NK-92 (cell line): ENCODE measurements around the gene GABBR1.

Experiments used
- DNase-seq: peaks from one replicate; lab custom pipeline; 2025; ENCODE audit not compliant: unreplicated experiment; lab: John Stamatoyannopoulos, UW

Gene GABBR1

GRCh38 chr6:29624520-29624961, 8.4 kb downstream of the GABBR1 start:
- DNase-seq = no peak

GRCh38 chr6:29620630-29621029, 12.4 kb downstream of the GABBR1 start:
- DNase-seq = no peak

DNA sequence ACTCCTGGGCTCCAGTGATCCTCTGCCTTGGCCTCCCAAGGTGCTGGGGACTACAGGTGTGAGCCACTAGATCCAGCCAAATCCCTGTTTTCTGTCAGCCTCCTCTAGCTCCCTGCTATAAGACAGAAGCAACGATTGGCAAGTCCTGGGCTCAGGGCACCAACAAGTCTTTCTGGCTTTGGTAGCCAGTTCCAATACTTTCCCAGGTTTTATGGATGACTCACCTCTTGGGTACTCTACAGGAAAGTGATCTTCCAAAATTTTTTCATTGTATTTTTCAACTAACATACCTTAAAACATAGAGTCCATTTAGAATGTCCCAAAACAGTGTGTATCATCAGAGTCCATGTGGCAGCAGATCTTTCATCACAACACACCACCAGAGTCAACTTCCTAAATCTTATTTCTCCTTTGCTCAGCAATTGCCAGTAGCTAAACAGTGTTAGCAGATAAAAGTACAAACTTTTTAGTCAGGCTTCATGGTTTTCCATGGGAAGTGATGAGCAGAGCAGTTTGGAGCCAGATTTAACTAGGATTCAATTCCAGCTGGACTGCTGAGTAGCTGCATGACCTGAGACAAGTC, 13.3 kb downstream of the GABBR1 start:
- DNase-seq = no peak

- DNase-seq = no peak
These were observed 15.0 kb downstream of the GABBR1 start for GRCh38 chr6:29617782-29618554.

GRCh38 chr6:29611426-29611825, 21.6 kb downstream of the GABBR1 start:
- DNase-seq = no peak

DNA sequence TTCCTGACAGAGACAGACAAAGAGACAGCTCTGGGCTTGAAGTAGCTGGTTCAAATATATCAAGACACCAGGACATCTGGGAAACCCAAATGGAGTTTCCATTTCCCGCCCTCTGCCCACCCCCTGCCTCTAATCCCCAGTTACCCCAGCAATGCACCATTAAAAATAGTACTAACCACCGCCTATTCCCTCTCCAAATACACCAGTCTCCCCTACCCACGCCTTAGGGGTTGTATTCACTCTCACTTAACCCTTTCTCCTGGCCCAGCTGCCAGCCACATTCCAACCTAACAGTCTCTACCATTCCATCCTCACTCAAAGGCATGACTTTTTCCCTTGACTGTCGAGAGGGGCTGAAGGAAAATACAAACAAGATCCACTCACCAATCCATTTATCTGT, 22.4 kb downstream of the GABBR1 start:
- no peak for DNase-seq

- no peak for DNase-seq
These were observed 24.9 kb downstream of the GABBR1 start for GRCh38 chr6:29608131-29608530.

- DNase-seq = no peak
These were observed 29.1 kb downstream of the GABBR1 start for GRCh38 chr6:29603930-29604329.

DNA sequence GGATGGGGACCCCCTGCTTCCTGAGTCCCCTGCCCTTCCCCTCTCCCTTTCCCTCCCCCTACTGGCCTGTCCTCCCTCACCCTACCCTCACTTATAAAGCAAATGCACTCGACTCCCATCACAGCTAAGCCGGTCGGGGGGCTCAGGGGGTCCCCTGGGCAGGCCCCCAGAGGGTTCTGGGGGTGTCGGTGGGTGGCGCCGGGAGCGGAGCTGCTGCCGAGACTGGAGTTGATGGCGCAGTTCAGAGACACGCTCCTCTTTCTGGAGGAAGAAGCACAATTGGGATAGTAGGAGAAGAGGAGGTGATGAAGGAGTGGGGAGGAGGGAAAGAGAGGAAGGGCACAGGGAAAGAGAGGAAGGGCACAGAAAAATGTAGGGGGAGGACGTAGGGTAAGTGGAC, 29.5 kb downstream of the GABBR1 start:
- no peak for DNase-seq

- DNase-seq = no peak
These were observed 30.2 kb downstream of the GABBR1 start for GRCh38 chr6:29602564-29603361.

DNA sequence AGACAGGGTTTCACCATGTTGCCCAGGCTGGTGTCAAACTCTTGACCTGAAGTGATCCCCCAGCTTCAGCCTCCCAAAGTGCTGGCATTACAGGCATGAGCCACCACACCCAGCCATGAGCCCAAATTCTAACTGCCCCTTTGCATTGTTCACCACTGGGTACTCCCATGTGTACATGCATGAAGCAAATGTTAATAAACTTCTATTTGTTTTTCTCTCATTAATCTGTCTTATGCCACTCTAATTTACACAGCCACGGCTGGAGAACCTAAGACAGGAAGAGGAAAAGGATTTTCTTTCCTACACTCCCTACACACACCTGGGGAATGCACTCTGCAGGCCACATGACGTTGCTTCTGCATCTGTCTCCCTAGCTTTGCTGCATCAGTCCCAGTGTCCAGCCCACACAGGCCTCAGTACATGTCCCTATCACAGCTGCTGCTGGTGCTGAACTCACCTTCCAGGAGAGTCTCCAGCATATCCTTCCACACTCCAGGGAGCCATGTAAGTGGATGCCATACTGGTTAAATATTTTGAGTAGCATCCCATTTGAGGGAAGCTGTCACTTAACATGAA, 34.7 kb downstream of the GABBR1 start:
- DNase-seq = no peak

DNA sequence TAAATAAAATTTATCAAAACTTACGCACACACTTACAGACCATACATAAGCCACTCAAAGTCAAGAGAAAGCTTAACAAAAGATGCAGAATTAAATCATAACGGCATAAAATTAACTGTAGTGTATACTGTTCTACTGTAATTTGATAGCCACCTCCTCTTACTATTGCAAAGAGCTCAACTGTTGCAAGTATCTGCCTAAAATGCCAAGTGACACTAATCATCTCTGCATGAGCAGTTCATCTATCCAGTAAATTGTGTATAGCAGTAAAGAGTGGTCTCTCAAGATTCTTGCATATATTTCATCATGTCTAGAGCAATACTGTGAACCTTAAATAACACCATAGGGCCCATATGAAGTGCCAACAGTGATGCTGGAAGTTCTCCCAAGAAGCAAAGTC, 35.8 kb downstream of the GABBR1 start:
- no peak for DNase-seq

DNA sequence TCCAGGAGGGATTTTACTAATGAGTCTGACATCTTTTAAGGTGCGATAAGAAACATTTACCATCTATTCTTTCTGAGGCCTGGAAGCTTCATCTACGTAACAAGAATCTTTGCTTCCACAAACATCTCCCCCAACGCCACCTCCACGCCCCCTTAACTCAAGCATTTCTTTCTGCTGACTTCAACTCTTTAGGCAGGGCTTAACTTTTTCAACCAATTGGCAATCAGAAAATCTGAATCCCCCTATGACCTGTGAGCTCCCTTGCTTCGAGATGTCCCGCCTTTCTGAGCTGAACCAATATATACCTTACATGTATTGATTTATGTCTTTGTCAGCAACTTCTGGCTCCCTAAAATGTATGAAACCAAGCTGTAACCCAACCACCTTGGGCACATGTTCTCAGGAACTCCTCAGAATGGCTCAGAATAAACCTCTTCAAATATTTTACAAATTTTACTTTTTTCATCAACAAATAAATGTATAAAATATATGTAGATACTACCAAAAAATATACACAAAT, 36.5 kb downstream of the GABBR1 start:
- DNase-seq = no peak

- no peak for DNase-seq
These were observed 39.7 kb downstream of the GABBR1 start for GRCh38 chr6:29593199-29593855.

DNA sequence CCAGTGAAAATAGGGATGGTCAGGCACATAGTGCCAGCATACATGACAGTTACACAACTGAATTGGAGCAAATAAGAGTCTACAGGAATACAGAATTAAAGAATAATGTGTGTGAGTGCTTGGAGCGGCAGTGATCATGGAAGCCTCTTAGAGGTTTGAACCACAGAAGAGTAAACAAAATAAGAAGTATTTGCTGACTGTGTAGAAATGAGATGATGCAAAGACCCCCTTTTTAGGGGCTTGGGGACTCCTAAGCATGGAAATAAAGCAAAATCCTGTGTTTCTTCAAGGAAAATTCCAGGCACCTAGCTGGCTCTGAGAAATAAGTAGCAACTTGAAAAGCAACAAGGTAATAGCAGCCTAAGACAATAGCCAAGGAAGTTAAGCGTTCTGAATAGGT, 41.3 kb downstream of the GABBR1 start:
- DNase-seq = no peak

DNA sequence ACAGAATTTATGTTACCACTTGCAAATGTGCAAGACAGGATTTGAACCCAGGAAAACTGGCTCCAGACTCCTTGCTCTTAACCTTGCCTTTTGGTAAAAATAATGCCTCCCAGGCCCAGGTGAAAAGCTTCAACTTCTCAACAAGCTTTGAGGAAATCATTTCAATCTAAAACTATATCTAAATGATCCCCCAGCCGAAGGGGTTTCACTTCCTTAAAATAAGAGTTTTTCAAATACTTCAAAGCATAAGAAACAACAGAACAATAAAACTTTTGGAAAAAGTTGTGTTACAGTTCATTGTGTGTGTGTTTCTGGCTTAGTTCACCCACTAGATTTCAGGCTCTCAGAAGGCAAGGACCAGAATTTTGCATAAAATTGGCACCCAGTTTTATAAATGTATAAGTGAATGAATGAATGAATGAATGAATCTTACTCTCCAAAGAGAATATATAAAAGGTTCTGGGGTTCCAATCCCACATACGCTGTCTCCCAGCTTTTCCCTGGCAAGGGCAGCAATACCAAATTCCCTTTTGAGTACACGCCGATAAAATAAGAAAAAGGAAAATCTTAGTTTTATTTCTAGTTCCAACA, 42.7 kb downstream of the GABBR1 start:
- no peak for DNase-seq

DNA sequence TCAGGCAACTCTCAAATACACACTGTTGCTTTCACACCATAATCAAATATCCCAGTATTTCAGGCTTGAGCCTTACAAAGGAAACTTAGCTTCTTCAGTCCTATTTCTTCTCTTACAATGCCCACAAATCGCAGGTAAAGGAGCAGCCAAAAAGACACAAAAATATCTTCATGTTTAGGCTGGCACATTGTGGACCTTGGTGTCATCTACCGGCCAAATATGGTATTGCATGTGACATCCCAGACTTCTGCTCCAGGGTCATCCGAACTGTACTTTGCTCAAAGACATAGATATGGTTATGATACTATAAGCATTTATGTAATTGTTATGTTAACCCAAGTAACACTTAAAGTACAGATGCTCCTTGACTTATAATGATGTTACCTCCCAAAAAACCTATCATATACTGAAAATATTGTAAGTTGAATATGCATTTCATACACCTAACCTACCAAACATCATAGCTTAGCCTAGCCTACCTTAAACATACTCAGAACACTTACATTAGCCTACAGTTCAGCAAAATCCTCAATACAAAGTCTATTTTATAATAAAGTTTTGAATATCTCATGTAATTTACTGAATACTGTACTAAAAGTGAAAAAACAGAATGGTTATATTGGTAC, 43.4 kb downstream of the GABBR1 start:
- DNase-seq = no peak

- DNase-seq = no peak
These were observed 48.2 kb downstream of the GABBR1 start, which contains the start of gene OR2H2 for GRCh38 chr6:29584821-29585220. TSS of gene OR2H2 (plus strand) at chr6:29585121. CDS start at chr6:29587945, 2,824 bp downstream.

- DNase-seq = no peak
These were observed 55.4 kb downstream of the GABBR1 start for GRCh38 chr6:29577544-29577943.

- DNase-seq = no peak
These were observed 56.9 kb downstream of the GABBR1 start for GRCh38 chr6:29576056-29576455.
